Endothelial cell of umbilical vein (primary cell): ENCODE results near the gene NUDT12. TPM values are rescaled to one million over a fixed set of nuclear protein-coding genes. Genes with fewer than 3 reads are reported as not detected.

Source experiments
- BruUV-seq: library from RNA; stranded (reverse); fragments of 400-500 nt; replicated peaks from 2 replicates; lab custom pipeline; 2021; lab: Mats Ljungman, UMichigan
- CTCF ChIA-PET: fragments of 300-600, 350-600 bp; sonication (Branson Sonifier 250); formaldehyde crosslinking; loops from one replicate; lab custom pipeline; 2021; ENCODE audit warnings: antibody characterized with exemption, inconsistent platforms; lab: Charles Lee
- POLR2A ChIA-PET: fragments of 300-600, 350-600 bp; sonication (Branson Sonifier 250); formaldehyde crosslinking; loops from one replicate; lab custom pipeline; 2021; ENCODE audit warnings: antibody characterized with exemption, inconsistent platforms; lab: Charles Lee
- DNase-seq: peaks from one replicate; pipeline ENCODE4 v3.0.0-alpha.2; 2011; ENCODE audit warnings: low read depth, low spot score
- FAIRE-seq: peaks from 2 replicates; lab custom pipeline; 2011; peaks lifted over from hg19 to GRCh38; lab: Jason Lieb, UNC
- H2AFZ ChIP-seq: 2 replicates; pipeline ENCODE4 v1.6.0; 2012; ENCODE audit warnings: low read depth, low read length, control low read depth, inconsistent platforms
- H3K27ac ChIP-seq: 2 replicates; pipeline ENCODE4 v1.5.1; 2011; ENCODE audit warnings: low read depth, mild to moderate bottlenecking, control low read depth, low read length, moderate library complexity; ENCODE audit not compliant: insufficient read depth
- H3K27me3 ChIP-seq, 2 experiments: 2 replicates each; pipeline versions ENCODE4 v1.6.0 to v1.6.1; 2011; ENCODE audit warnings: low read length in 2 of 2, mixed read lengths in 1 of 2; ENCODE audit not compliant: control insufficient read depth in 2 of 2, insufficient read depth in 2 of 2
- H3K36me3 ChIP-seq, 2 experiments: 2 replicates in 1 of 2; 3 replicates in 1 of 2; pipeline ENCODE4 v1.5.1; 2011; ENCODE audit warnings: low read length in 2 of 2, mild to moderate bottlenecking in 1 of 2, moderate library complexity in 1 of 2; ENCODE audit not compliant: control insufficient read depth in 2 of 2, insufficient read depth in 2 of 2; ENCODE audit errors: extremely low read depth in 1 of 2
- H3K4me1 ChIP-seq: 3 replicates; pipeline ENCODE4 v1.5.1; 2011; ENCODE audit warnings: mild to moderate bottlenecking, low read length; ENCODE audit not compliant: control insufficient read depth, insufficient read depth; ENCODE audit errors: extremely low read depth
- H3K4me2 ChIP-seq: 2 replicates; pipeline ENCODE4 v1.6.1; 2011; ENCODE audit warnings: low read length, control low read depth, mixed read lengths; ENCODE audit not compliant: insufficient read depth
- H3K4me3 ChIP-seq, 3 experiments: fragments of 200-600 bp in 1 of 3; sonication (generic), shearing (Covaris generic) in 1 of 3; replicated peaks in 1 of 3; 2 replicates each; pipeline ENCODE4 v1.5.1; 2011 to 2016; ENCODE audit warnings: control low read depth in 3 of 3, low read length in 3 of 3, mild to moderate bottlenecking in 2 of 3, inconsistent platforms in 1 of 3, low read depth in 1 of 3, moderate library complexity in 1 of 3; ENCODE audit not compliant: insufficient read depth in 1 of 3
- H3K79me2 ChIP-seq: 2 replicates; pipeline ENCODE4 v1.6.0; 2012; ENCODE audit warnings: low read length, inconsistent platforms; ENCODE audit not compliant: control insufficient read depth, insufficient read depth
- H3K9ac ChIP-seq: replicated peaks from 2 replicates; pipeline ENCODE3; 2011; ENCODE audit warnings: low read length, control low read depth; ENCODE audit not compliant: insufficient read depth; ENCODE audit errors: extremely low read depth
- H3K9me1 ChIP-seq: replicated peaks from 3 replicates; pipeline ENCODE4 v1.6.0; 2011; ENCODE audit warnings: mild to moderate bottlenecking, low read length; ENCODE audit not compliant: control insufficient read depth, insufficient read depth; ENCODE audit errors: extremely low read depth
- H3K9me3 ChIP-seq: replicated peaks from 2 replicates; pipeline ENCODE4 v1.5.1; 2012; ENCODE audit warnings: low read length, inconsistent platforms; ENCODE audit not compliant: control insufficient read depth, insufficient read depth
- H4K20me1 ChIP-seq: replicated peaks from 2 replicates; pipeline ENCODE3; 2011; ENCODE audit warnings: mild to moderate bottlenecking, low read length; ENCODE audit not compliant: control insufficient read depth, insufficient read depth; ENCODE audit errors: extremely low read depth
- EZH2 ChIP-seq: IDR thresholded peaks from 2 replicates; pipeline ENCODE4 v1.6.1; 2012; ENCODE audit warnings: borderline replicate concordance, low read depth, mild to moderate bottlenecking, moderate library complexity, low read length, inconsistent platforms; ENCODE audit not compliant: severe bottlenecking
- FOS ChIP-seq: IDR thresholded peaks from 2 replicates; pipeline ENCODE4 v1.6.1; 2011; ENCODE audit warnings: mild to moderate bottlenecking, low read length, moderate library complexity, borderline replicate concordance; ENCODE audit not compliant: insufficient read depth
- GATA2 ChIP-seq: IDR thresholded peaks from 2 replicates; pipeline ENCODE4 v1.7.0; 2011; ENCODE audit warnings: low read depth, mild to moderate bottlenecking, moderate library complexity, mixed read lengths, low read length; ENCODE audit not compliant: insufficient read length, insufficient read depth
- JUN ChIP-seq: IDR thresholded peaks from 2 replicates; pipeline ENCODE4 v1.6.1; 2011; ENCODE audit warnings: borderline replicate concordance, low read depth; ENCODE audit not compliant: insufficient read length, insufficient read depth
- MAX ChIP-seq: IDR thresholded peaks from 2 replicates; pipeline ENCODE4 v1.6.1; 2011; ENCODE audit not compliant: insufficient read depth, insufficient read length
- MYC ChIP-seq: IDR thresholded peaks from one replicate; pipeline ENCODE4 v1.6.1; 2011; ENCODE audit warnings: mild to moderate bottlenecking, low read depth, low read length
- POLR2A ChIP-seq: IDR thresholded peaks from 2 replicates; pipeline ENCODE4 v1.6.1; 2012; ENCODE audit warnings: low read depth, mild to moderate bottlenecking, control low read depth, low read length
- POLR2AphosphoS5 ChIP-seq: IDR thresholded peaks from 2 replicates; pipeline ENCODE4 v1.6.1; 2012; ENCODE audit warnings: low read depth, mild to moderate bottlenecking, control low read depth, low read length, moderate library complexity; ENCODE audit not compliant: insufficient read depth
- dilution Hi-C: fragments of 300-500 bp; cut with MboI; formaldehyde crosslinking; loops from one replicate; pipeline ENCODE4 v1.15.0; 2019; ENCODE audit warnings: low sequenced_read_pairs; ENCODE audit not compliant: extremely low pct_ligation_motif_present
- intact Hi-C: fragments of 100-400 bp; cut with micrococcal nuclease; formaldehyde crosslinking; loops from one replicate; pipeline ENCODE4 v1.10.0; 2022
- polyA plus RNA-seq, 4 experiments: library from polyadenylated mRNA; depleted of rRNA in 3 of 4; stranded (reverse) in 3 of 4; unstranded in 1 of 4; fragments of >200 nt; gene quantifications; 2 replicates each; pipeline versions ENCODE4 v1.2.1 to v1.2.3, GENCODE V29; 2011 to 2012; ENCODE audit warnings: missing spikeins in 1 of 4
- total RNA-seq: library from RNA; stranded (reverse); gene quantifications from 2 replicates; pipeline ENCODE4 v1.2.3, GENCODE V29; 2021
- TF ChIP-seq, protein P1 (sequence below), 2 donors: IDR thresholded peaks; 1 replicate in 1 of 2; 2 replicates in 1 of 2; pipeline ENCODE4 v1.5.1; 2011; ENCODE audit warnings: low read length in 2 of 2, mild to moderate bottlenecking in 2 of 2, moderate library complexity in 2 of 2, control low read depth in 1 of 2, inconsistent platforms in 1 of 2, low read depth in 1 of 2; ENCODE audit not compliant: insufficient read depth in 1 of 2; ENCODE audit errors: extremely low read depth in 1 of 2

NUDT12 gene
- total and polyA plus RNA-seq, 2 donors (not counting 3 experiments of a cell fraction or from before 2014, with no cell fraction given), result 1.3 to 4.9 TPM

DNA sequence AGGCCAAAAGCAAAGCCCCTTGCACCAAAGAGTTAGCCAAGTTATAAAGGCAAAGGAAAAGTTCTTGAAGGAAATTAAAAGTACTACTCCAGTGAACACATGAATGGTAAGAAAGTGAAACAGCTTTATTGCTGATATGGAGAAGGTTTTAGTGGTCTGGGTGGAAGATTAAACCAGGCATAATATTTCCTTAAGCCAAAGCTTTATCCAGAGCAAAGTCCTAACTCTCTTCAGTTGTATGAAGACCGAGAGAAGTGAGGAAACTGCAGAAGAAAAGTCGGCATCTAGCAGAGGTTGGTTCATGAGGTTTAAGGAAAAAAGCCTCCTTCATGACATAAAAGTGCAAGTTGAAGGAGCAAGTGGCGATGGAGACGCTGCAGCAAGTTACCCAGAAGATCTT lies 3.1 kb upstream of the NUDT12 start:
- POLR2A ChIA-PET, result no interaction called here
- H3K79me2 ChIP-seq, result no peaks in the 10 kb centered on the region
- H4K20me1 ChIP-seq, result no peaks in the 10 kb centered on the region
- DNase-seq (no peak), FAIRE-seq (no peak)
- H3K9me3 ChIP-seq, result no peaks in the 10 kb centered on the region
- no peak overlapping the region for H3K4me2 ChIP-seq
- H3K27ac ChIP-seq, result no peak overlapping the region
- intact Hi-C loops, result no loop called here
- CTCF ChIA-PET, result no interaction called here
- no TSS peak for BruUV-seq
- no peak overlapping the region for H3K4me3 ChIP-seq
- H3K36me3 ChIP-seq, result no peaks in the 10 kb centered on the region
- H3K27me3 ChIP-seq, result no peaks in the 10 kb centered on the region
- H2AFZ ChIP-seq, result no peak overlapping the region
- TF ChIP-seq EZH2 (no peak), GATA2 (no peak), POLR2AphosphoS5 (no peak), POLR2A (no peak), MYC (no peak), JUN (no peak), MAX (no peak), FOS (no peak)
- TF ChIP-seq, protein P1, sequence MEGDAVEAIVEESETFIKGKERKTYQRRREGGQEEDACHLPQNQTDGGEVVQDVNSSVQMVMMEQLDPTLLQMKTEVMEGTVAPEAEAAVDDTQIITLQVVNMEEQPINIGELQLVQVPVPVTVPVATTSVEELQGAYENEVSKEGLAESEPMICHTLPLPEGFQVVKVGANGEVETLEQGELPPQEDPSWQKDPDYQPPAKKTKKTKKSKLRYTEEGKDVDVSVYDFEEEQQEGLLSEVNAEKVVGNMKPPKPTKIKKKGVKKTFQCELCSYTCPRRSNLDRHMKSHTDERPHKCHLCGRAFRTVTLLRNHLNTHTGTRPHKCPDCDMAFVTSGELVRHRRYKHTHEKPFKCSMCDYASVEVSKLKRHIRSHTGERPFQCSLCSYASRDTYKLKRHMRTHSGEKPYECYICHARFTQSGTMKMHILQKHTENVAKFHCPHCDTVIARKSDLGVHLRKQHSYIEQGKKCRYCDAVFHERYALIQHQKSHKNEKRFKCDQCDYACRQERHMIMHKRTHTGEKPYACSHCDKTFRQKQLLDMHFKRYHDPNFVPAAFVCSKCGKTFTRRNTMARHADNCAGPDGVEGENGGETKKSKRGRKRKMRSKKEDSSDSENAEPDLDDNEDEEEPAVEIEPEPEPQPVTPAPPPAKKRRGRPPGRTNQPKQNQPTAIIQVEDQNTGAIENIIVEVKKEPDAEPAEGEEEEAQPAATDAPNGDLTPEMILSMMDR (IDR thresholded peaks at IDR 0.05; ENCODE audit: extremely low read depth in 1 of 2, insufficient read depth in 1 of 2, low read depth in 1 of 2, low read length in 2 of 2), result no peak
- H3K9ac ChIP-seq, result no peak overlapping the region
- no peaks in the 10 kb centered on the region for H3K9me1 ChIP-seq
- H3K4me1 ChIP-seq, result peaks cover 8% of the 10 kb centered on the region
- dilution Hi-C loops, result no loop called here
